Measurements from ENCODE around the gene KBTBD7. TPM values are rescaled to one million over a fixed set of nuclear protein-coding genes. Genes with fewer than 3 reads are reported as not detected.
A peak's percentile ranks its signal among the peaks of the same experiment; 100 is the strongest.

The KBTBD7 gene
- total and polyA plus RNA-seq, 9 of the 15 experiments (the other 6 are each of a cell fraction or from before 2014, with no cell fraction given) = 1.8 to 4.4 (median 3.3) TPM

DNA sequence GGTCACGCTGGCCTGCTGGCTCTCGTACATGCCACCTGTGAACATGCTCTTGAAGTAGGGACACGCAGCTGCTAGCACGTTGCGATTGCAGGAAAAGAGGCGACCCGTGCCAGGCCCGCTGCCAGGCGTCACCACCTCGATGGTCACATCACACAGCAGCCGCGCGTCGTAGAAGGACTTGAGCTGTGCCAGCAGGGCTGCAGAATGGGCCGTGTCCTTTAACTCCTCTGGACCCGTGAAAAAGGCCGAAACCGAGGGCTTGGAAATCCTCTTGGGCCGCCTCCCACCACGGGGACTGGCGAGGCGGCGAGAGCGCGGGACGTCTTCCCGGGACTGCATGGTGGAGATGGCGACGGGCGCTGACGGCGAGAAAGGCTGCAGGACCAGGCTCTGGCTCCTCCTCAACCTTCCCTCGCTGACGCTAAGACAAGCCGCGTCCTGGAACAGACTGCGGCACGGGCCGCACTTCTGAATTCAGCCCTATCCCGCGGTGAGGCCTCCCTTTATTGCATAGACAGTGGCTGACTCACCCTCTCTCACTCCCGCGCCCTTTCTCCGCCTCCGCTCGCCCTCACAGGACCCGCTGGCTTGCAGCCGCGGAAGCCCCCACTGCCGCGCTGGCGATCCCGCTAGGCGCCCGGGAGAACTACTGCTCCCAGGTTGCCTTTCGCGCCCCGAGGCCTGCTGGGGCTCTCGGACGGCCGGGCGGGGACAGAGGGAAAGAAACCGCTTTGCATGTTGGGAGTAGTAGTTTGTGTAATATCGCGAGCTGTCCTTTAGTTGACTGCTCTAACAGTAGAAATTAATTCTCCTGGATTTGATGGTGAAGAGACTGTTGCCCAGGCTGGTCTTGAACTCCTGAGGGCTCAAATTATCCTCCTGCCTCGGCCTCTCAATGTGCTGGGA is at the start of gene KBTBD7 (continued):
- no peak for TF ChIP-seq ZNF277 (CRISPR knock-in tag; IDR thresholded peaks at IDR 0.05; ENCODE audit: borderline replicate concordance)
- TF ChIP-seq EZH2 (IDR thresholded peaks at IDR 0.05; ENCODE audit: borderline replicate concordance, low read depth, low read length) = no peak
- TF ChIP-seq ZNF133 (CRISPR knock-in tag; IDR thresholded peaks at IDR 0.05) = no peak
- TF ChIP-seq BHLHE40 (IDR thresholded peaks at IDR 0.05; ENCODE audit: low read length) = peak; percentile 76
- TF ChIP-seq GATAD2A (IDR thresholded peaks at IDR 0.05) = 0 out of 2 replicates have a peak, but pooled peaks have one; percentile 16
- no peak for TF ChIP-seq ZKSCAN3 (CRISPR knock-in tag; IDR thresholded peaks at IDR 0.05)
- TF ChIP-seq SETDB1 (IDR thresholded peaks at IDR 0.05; ENCODE audit: low read length) = no peak
- TF ChIP-seq ELF2 (CRISPR knock-in tag; IDR thresholded peaks at IDR 0.05) = no peak
- no peak for TF ChIP-seq KLF1 (tag; IDR thresholded peaks at IDR 0.05)
- TF ChIP-seq DDX20 (tag; IDR thresholded peaks at IDR 0.05; ENCODE audit: low read depth) = no peak
- TF ChIP-seq, protein P1, sequence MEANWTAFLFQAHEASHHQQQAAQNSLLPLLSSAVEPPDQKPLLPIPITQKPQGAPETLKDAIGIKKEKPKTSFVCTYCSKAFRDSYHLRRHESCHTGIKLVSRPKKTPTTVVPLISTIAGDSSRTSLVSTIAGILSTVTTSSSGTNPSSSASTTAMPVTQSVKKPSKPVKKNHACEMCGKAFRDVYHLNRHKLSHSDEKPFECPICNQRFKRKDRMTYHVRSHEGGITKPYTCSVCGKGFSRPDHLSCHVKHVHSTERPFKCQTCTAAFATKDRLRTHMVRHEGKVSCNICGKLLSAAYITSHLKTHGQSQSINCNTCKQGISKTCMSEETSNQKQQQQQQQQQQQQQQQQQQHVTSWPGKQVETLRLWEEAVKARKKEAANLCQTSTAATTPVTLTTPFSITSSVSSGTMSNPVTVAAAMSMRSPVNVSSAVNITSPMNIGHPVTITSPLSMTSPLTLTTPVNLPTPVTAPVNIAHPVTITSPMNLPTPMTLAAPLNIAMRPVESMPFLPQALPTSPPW (CRISPR knock-in tag; IDR thresholded peaks at IDR 0.05) = peak; percentile 88
- TF ChIP-seq SMARCC2 (IDR thresholded peaks at IDR 0.05; ENCODE audit: low read depth) = no peak
- TF ChIP-seq MAFG (tag; conservative IDR thresholded peaks at IDR 0.05) = no peak
- TF ChIP-seq SREBF2 (CRISPR knock-in tag; IDR thresholded peaks at IDR 0.05) = no peak
- TF ChIP-seq FOXP4 (CRISPR knock-in tag; IDR thresholded peaks at IDR 0.05; ENCODE audit: borderline replicate concordance) = 0 out of 2 replicates have a peak, but pooled peaks have one; percentile 32
- TF ChIP-seq ZNF197 (CRISPR knock-in tag; IDR thresholded peaks at IDR 0.05; ENCODE audit: low read depth) = 0 out of 2 replicates have a peak, but pooled peaks have one; percentile 73
- no peak for TF ChIP-seq U2AF1 (optimal IDR thresholded peaks at IDR 0.05; ENCODE audit: low read depth, low read length)
- TF ChIP-seq KDM4B (IDR thresholded peaks at IDR 0.05; ENCODE audit: borderline replicate concordance in 2 of 2, low read depth in 1 of 2) = peak in 1 of 2 experiments; percentile 84; a peak in 1 of 4 replicates
- no peak for TF ChIP-seq PHB (CRISPR knock-in tag; IDR thresholded peaks at IDR 0.05)
- TF ChIP-seq, protein P2, sequence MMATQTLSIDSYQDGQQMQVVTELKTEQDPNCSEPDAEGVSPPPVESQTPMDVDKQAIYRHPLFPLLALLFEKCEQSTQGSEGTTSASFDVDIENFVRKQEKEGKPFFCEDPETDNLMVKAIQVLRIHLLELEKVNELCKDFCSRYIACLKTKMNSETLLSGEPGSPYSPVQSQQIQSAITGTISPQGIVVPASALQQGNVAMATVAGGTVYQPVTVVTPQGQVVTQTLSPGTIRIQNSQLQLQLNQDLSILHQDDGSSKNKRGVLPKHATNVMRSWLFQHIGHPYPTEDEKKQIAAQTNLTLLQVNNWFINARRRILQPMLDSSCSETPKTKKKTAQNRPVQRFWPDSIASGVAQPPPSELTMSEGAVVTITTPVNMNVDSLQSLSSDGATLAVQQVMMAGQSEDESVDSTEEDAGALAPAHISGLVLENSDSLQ (IDR thresholded peaks at IDR 0.05) = no peak
- TF ChIP-seq CREB3 (tag; conservative IDR thresholded peaks at IDR 0.05; ENCODE audit: low read depth) = no peak
